ENCODE data around the gene ZNF574.
"Not testable (repeated sequence)": the region's sequence is repeated elsewhere in the genome, so short reads cannot be mapped to it uniquely, and the experiment has no call there.

ZNF574 gene

GRCh38 chr19:42083537-42083936 is 7.6 kb downstream of the ZNF574 start:
- DNase-seq: no peak

DNA sequence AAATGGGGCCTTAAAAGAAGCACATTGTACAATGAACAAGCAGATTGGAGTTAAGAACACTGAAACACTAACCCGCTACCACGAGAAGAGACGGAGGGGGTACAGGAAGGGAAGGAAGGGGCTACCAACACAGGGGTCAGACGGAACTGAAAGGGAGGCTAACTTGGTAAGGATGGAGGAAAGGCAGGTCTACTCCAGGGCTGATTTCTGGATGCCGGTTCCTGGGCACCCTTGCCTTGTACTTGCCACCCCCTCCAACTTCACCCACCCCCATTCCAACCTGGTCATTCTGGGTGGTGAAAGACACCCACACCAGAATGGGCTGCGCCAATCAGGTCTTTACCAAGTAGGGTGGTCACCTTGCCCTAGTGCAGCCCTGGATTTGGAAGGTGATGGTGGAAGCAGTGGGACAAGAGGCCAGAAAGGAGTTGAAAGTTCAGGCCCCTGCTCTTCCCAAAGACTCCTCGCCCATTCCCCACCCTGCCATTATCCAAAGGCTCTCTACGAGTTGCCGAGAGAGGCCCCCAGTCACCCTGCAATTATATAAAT is 10.3 kb downstream of the ZNF574 start:
- DNase-seq: no peak

GRCh38 chr19:42086770-42087550 is 11.0 kb downstream of the ZNF574 start:
- DNase-seq: no peak

- DNase-seq: no peak
These were observed 12.7 kb downstream of the ZNF574 start for GRCh38 chr19:42088471-42089190.

GRCh38 chr19:42089191-42089750 is 13.3 kb downstream of the ZNF574 start:
- DNase-seq: no peak

DNA sequence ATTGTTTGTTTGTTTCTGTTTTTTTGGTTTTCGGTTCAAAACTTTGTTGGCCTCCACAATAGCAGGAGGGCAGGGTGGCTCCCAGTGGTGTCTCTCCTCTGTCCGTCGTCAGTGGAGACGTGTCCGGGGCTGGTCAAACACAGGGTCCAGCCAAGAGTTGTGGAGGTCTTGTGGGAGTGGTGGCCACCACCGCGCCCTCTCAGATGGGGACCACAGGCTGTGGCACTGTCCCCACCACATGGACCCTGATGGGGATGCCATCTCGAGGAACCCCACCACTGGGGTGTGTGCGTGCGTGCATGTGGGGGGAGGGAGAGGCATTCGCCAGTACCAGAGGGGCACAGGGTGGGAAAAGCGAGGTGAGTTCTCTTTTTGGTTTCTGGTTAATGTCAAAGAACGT is 13.8 kb downstream of the ZNF574 start:
- DNase-seq: no peak

- no peak for DNase-seq
These were observed 14.7 kb downstream of the ZNF574 start for GRCh38 chr19:42090672-42091071.

DNA sequence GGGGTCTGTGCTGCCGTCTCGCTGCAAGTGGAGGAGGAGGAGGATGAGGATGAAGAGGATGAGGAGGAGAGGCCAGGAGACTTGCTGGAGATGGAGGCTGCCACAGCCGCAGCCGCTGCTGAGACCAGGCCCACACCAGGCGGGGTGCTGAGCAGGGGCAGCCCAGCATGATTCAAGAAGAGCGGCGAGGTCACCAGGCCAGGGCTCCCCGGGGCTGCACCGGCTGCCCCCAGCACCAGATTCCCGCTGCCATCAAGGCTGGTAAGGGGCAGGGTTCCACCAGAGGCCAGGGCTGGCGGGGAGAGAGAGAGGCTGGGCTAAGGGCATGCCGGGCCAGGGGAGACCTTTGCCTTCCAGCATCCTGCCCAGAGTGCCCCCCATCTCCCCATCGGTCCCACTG is 15.3 kb downstream of the ZNF574 start:
- DNase-seq: no peak

GRCh38 chr19:42091742-42092141 is 15.8 kb downstream of the ZNF574 start:
- no peak for DNase-seq

DNA sequence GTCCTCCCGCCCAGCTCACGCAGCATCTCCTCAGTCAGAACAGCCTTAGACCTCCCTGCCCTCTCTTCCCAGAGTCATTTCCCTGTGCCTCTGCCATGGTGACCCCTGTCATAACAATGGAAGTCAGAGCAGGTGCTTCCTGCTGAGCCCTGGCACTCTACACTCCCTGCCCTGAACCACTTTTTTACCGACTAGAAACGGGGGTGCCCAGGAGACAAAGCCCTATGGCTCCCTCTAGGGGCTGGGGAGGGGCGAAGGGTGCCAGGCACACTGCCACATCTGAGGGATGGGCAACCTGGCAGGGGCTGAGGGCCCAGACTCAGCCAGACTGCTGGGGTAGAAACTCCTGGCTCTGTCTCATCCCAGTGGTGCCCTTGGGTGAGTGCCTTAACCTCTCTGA is 16.4 kb downstream of the ZNF574 start:
- DNase-seq: peak; percentile 60 to 63

DNA sequence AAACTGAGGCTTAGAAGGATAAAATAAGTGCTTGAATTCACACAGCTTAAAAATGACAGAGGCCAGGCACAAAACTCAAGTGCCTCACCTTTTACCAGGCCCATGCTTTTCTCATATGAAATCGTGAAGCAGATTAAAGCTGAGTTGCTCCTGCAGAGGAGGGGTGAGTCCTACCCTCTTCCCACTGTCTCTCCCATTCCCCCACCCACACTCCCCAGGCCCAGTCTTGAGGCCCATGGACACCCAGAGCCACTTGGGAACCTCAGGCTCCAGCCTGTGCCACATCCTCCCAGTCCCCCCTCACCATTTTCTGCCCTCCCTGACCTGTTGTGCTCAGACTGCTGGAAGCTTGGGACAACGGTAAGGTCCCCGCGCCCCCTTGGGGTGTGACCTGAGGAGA is 17.5 kb downstream of the ZNF574 start:
- no peak for DNase-seq

- no peak for DNase-seq
These were observed 18.0 kb downstream of the ZNF574 start for GRCh38 chr19:42093926-42094325.

DNA sequence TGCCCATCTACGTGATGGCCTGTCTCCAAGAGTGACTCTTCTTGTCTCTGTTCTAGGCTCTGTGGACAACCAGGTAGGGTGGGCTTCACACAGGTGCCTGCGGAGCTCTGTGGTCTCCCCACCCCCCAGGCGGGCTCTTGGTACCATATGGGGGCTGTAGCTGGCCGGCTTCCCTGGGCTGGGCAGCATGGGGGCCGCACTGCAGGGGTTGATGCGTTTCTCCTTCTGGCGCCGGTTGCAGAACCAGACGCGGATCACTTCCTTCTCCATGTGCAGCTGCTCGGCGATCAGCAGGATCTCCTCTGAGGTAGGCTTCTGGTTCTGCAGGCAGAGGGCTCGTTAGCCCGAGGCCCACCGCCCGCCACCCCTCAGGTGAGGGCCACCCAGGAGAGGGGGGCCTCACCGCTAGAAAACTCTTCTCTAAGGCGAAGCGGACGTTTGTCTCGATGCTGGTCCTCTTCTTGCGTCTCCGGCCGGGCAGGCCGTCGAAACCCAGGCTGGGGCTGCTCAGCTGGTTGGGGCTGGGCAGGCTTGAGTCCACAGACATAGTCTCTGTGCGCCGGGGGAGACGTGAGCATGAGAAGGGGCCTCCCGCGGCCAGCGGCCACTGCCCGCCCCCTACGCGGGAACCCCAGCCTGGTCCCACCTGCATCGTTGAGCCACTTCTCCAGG is 19.3 kb downstream of the ZNF574 start:
- DNase-seq: no peak

DNA sequence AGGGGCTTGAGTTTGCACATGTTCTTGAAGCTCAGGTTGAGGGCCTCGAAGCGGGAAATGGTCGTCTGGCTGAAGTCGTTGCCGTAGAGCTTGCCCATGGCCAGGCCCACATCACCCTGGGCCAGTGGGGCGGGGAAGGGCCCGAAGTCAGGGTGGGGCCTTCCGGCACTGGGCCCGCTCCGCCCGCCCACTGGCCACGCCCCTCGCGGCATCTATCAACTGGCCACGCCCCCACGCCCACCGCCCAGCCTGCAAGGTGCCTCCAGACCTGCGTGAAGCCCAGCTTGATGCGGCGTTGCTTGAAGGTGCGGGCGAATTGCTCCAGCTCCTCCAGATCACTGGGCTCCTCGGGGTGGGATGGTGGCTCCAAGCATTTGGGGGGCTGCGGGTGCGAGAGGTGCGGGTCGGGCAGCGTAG is 19.9 kb downstream of the ZNF574 start:
- DNase-seq: no peak

DNA sequence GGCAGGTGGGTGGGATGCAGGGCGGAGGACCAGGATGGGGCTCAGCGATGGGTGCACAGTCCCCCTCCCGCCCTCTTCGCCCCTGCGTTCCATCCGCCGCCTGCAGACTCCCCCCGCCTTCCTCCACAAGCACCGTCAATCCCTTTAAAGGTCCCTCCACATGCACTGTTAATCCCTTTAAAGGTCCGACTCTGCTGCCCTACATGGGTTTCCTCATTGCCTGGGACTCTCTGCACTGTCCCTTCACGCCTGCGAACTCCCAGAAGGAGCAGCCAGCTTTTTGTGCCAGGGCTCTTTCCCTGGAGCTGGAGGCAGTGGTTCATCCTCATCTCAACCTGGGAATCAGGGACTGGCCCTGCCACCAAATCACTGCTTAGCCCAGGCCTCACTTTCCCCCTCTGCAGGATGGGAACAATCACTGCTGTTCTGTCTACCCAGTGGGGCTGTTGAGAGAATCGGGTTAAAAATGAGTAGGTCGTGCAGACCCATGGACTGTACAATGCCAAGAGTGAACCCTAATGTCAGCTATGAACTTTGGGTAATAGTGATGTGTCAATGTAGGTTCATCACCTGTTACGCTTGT is 20.4 kb downstream of the ZNF574 start:
- no peak for DNase-seq

- DNase-seq: no peak
These were observed 21.5 kb downstream of the ZNF574 start for GRCh38 chr19:42097461-42097860.

DNA sequence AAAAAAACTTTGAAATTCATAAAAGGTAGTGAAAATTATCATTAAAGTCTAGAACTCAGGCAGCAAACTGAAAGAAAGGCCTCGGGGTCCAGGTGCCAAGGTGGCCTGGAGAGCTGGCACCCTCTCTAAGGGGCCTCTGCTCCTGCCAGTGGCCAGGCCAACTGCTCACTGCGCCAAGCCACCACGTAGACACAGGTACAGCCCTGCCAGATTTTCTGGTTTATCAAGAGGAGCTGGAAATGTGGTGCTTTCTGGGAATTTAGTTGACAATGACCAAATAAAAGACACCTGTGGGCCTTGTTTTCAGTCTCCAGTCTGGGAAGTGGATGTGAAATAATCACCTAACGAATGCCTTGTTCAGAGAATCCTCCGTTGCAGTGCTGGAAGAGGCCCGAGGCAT is 22.8 kb downstream of the ZNF574 start:
- no peak for DNase-seq

GRCh38 chr19:42099336-42099925 is 23.5 kb downstream of the ZNF574 start:
- no peak for DNase-seq

DNA sequence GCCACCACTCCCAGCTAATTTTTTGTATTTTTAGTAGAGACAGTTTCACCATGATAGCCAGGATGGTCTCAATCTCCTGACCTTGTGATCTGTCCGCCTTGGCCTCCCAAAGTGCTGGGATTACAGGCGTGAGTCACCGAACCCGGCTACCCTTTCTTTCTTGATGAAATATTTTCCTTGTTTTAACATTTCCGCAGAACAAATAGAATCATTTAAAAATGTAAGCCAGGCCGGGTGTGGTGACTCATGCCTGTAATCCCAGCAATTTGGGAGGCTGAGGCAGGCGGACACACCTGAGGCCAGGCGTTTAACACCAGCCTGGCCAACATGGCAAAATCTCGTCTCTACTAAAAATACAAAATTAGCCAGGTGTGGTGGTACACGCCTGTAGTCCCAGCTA is 24.3 kb downstream of the ZNF574 start:
- not testable (repeated sequence) for DNase-seq

DNA sequence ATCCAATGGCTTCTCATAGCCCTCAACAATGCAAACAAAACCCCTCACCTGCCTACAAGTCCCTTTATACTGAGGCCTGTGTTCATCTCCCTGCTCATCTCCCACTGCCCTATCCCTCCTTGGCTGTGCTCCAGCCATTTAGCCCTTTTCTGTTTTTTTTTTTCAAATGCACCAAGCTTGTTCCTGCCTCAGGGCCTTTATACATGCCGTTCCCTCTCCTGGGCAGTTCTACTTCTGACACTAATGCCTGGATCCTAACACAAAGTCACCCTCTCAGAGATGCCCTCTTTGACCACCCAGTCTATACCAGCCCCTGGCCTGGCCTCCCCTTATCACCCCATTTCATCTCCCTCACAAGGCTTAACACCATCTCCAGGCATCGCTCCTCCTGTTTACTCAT is 26.9 kb downstream of the ZNF574 start:
- DNase-seq: no peak

DNA sequence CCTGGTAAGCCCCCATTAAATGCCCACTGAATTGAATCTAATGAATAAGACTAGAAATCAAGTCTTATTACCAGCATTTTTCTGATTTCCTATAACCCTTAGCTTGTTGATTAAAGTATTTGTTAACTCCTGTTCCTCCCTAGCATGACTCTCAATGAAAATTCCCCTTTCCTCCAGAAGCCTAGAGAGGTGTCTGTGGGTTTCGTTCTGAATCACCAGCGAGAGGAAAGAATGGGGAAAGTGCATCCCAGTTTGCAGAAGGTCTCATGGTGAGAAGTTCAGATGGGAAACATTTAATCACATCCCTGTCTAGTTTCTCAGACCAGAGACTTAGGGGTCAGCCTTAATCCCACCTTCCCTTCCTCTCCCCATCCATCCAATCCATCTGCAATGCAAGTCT is 29.4 kb downstream of the ZNF574 start:
- DNase-seq: no peak

Measured in activated T-cell treated with anti-CD3 and anti-CD28 coated beads, Interleukin-2, amount 50 U/mL, for 48 hours (primary cell).